ENCODE measurements around the gene P2RY11.

Gene P2RY11

GRCh38 chr19:10093295-10094186 is 18.0 kb upstream of the P2RY11 start:
- no peak for DNase-seq

GRCh38 chr19:10095622-10095947 is 15.9 kb upstream of the P2RY11 start:
- no peak for DNase-seq

- peak; percentile 51 for DNase-seq
These were observed 15.4 kb upstream of the P2RY11 start for GRCh38 chr19:10095948-10096614.

GRCh38 chr19:10096615-10096963 is 14.9 kb upstream of the P2RY11 start:
- no peak for DNase-seq

GRCh38 chr19:10100163-10100785 is 11.2 kb upstream of the P2RY11 start:
- no peak for DNase-seq

- DNase-seq = no peak
These were observed 8.7 kb upstream of the P2RY11 start for GRCh38 chr19:10102787-10103236.

GRCh38 chr19:10104130-10104513 is 7.4 kb upstream of the P2RY11 start:
- DNase-seq = no peak

- no peak for DNase-seq
These were observed 6.6 kb upstream of the P2RY11 start for GRCh38 chr19:10104665-10105508.

GRCh38 chr19:10105509-10106099 is 5.9 kb upstream of the P2RY11 start:
- DNase-seq = no peak

- peak; percentile 93 for DNase-seq
These were observed 5.2 kb upstream of the P2RY11 start, which contains the start of gene PPAN for GRCh38 chr19:10106100-10106936. TSS of gene PPAN (plus strand) at chr19:10106362. CDS start at chr19:10106395, 33 bp downstream.

- DNase-seq = no peak
These were observed 4.2 kb upstream of the P2RY11 start for GRCh38 chr19:10107254-10107653.

GRCh38 chr19:10107817-10108367 is 3.6 kb upstream of the P2RY11 start:
- DNase-seq = no peak

GRCh38 chr19:10109528-10109927 is 2.0 kb upstream of the P2RY11 start:
- DNase-seq = no peak

GRCh38 chr19:10110076-10110971 is 1.2 kb upstream of the P2RY11 start:
- no peak for DNase-seq

GRCh38 chr19:10110972-10111317 is 548 bp upstream of the P2RY11 start:
- no peak for DNase-seq

GRCh38 chr19:10112037-10112761 is 706 bp downstream of the P2RY11 start:
- no peak for DNase-seq

GRCh38 chr19:10112895-10113591 is 1.6 kb downstream of the P2RY11 start:
- DNase-seq = no peak

- DNase-seq = no peak
These were observed 2.1 kb downstream of the P2RY11 start for GRCh38 chr19:10113592-10113963.

Data from NCI-H2081 treated with DMSO at 0.1 percent for 48 hours (cell line).